ENCODE measurements around the gene RBM44.
"Not testable (repeated sequence)": the region's sequence is repeated elsewhere in the genome, so short reads cannot be mapped to it uniquely, and the experiment has no call there.

RBM44 gene

GRCh38 chr2:237858294-237859081 is 59.9 kb downstream of the RBM44 start:
- peak; percentile 73 for DNase-seq (ENCODE audit: low spot score)

- DNase-seq (ENCODE audit: low spot score): no peak
Observed at GRCh38 chr2:237859082-237859433, 60.5 kb downstream of the RBM44 start.

GRCh38 chr2:237859533-237860272 is 61.1 kb downstream of the RBM44 start, which contains the start of gene RAMP1:
Gene RAMP1, plus strand, starts transcription at chr2:237859623. Its CDS starts 53 bp downstream, at chr2:237859676.
- DNase-seq (ENCODE audit: low spot score): no peak

GRCh38 chr2:237860273-237860935 is 61.8 kb downstream of the RBM44 start:
- no peak for DNase-seq (ENCODE audit: low spot score)

- DNase-seq (ENCODE audit: low spot score): no peak
Observed at GRCh38 chr2:237861875-237862527, 63.4 kb downstream of the RBM44 start.

- DNase-seq (ENCODE audit: low spot score): no peak
Observed at GRCh38 chr2:237862528-237862895, 63.9 kb downstream of the RBM44 start.

GRCh38 chr2:237863102-237863511 is 64.5 kb downstream of the RBM44 start:
- DNase-seq (ENCODE audit: low spot score): no peak

GRCh38 chr2:237863689-237864443 is 65.3 kb downstream of the RBM44 start:
- DNase-seq (ENCODE audit: low spot score): no peak

- no peak for DNase-seq (ENCODE audit: low spot score)
Observed at GRCh38 chr2:237864444-237864931, 65.9 kb downstream of the RBM44 start.

- no peak for DNase-seq (ENCODE audit: low spot score)
Observed at GRCh38 chr2:237864940-237865622, 66.5 kb downstream of the RBM44 start.

- DNase-seq (ENCODE audit: low spot score): peak; percentile 32
Observed at GRCh38 chr2:237865623-237866041, 67.1 kb downstream of the RBM44 start.

GRCh38 chr2:237866101-237866621 is 67.6 kb downstream of the RBM44 start:
- no peak for DNase-seq (ENCODE audit: low spot score)

GRCh38 chr2:237867465-237867864 is 68.9 kb downstream of the RBM44 start:
- DNase-seq (ENCODE audit: low spot score): no peak

- not testable (repeated sequence) for DNase-seq (ENCODE audit: low spot score)
Observed at GRCh38 chr2:237868074-237868473, 69.5 kb downstream of the RBM44 start.

- DNase-seq (ENCODE audit: low spot score): no peak
Observed at GRCh38 chr2:237868631-237869342, 70.2 kb downstream of the RBM44 start.

- DNase-seq (ENCODE audit: low spot score): no peak
Observed at GRCh38 chr2:237869343-237870102, 70.9 kb downstream of the RBM44 start.

- no peak for DNase-seq (ENCODE audit: low spot score)
Observed at GRCh38 chr2:237870126-237870525, 71.5 kb downstream of the RBM44 start.

GRCh38 chr2:237870754-237871651 is 72.4 kb downstream of the RBM44 start:
- DNase-seq (ENCODE audit: low spot score): no peak

Measured in D341Med (cell line).